ENCODE results near the gene NDST1. TPM values are rescaled to one million over a fixed set of nuclear protein-coding genes. Genes with fewer than 3 reads are reported as not detected.
A peak's percentile ranks its signal among the peaks of the same experiment; 100 is the strongest.
"Not testable (repeated sequence)": the region's sequence is repeated elsewhere in the genome, so short reads cannot be mapped to it uniquely, and the experiment has no call there.

Gene NDST1
- total and polyA plus RNA-seq, 4 donors: 45.6 to 145 (median 60.7) TPM

GRCh38 chr5:150469718-150470469 is 38.0 kb upstream of the NDST1 start:
- Histone ChIP-seq H3K27ac (ENCODE audit: low read depth in 1 of 2, low read length in 1 of 2) (no peak overlapping the region), H3K9me3 (ENCODE audit: control insufficient read depth in 4 of 4, insufficient read depth in 3 of 4, low read length in 3 of 4) (no peaks in the 10 kb centered on the region), H3K9ac (ENCODE audit: insufficient read depth in 1 of 2, low read length in 2 of 2) (no peak overlapping the region), H3K4me1 (ENCODE audit: control insufficient read depth in 5 of 5, insufficient read depth in 5 of 5, low read length in 5 of 5) (peaks cover 0 to 10% (median 0%) of the 10 kb centered on the region in 5 donors), H3K36me3 (ENCODE audit: control insufficient read depth in 4 of 4, insufficient read depth in 4 of 4, low read length in 4 of 4) (no peaks in the 10 kb centered on the region), H3K4me3 (no peak overlapping the region), H3K27me3 (ENCODE audit: control insufficient read depth in 3 of 3, insufficient read depth in 3 of 3, low read length in 2 of 3) (no peaks in the 10 kb centered on the region)
- DNase-seq (no peak), ATAC-seq (ENCODE audit: insufficient read depth, low FRiP score) (no peak)
- no peak for TF ChIP-seq CTCF (IDR thresholded peaks at IDR 0.05; ENCODE audit: control extremely low read depth, extremely low read depth)
- WGBS, 2 donors: 82 to 90% methylated on average over 6 of the region's 6 CpGs

- Histone ChIP-seq H3K27ac (ENCODE audit: low read depth in 1 of 2, low read length in 1 of 2) (no peak overlapping the region), H3K27me3 (ENCODE audit: control insufficient read depth in 3 of 3, insufficient read depth in 3 of 3, low read length in 2 of 3) (no peaks in the 10 kb centered on the region), H3K4me1 (ENCODE audit: control insufficient read depth in 5 of 5, insufficient read depth in 5 of 5, low read length in 5 of 5) (no peaks in the 10 kb centered on the region), H3K9me3 (ENCODE audit: control insufficient read depth in 4 of 4, insufficient read depth in 3 of 4, low read length in 3 of 4) (no peaks in the 10 kb centered on the region), H3K4me3 (no peak overlapping the region), H3K9ac (ENCODE audit: insufficient read depth in 1 of 2, low read length in 2 of 2) (no peak overlapping the region), H3K36me3 (ENCODE audit: control insufficient read depth in 4 of 4, insufficient read depth in 4 of 4, low read length in 4 of 4) (no peaks in the 10 kb centered on the region)
- no peak for TF ChIP-seq CTCF (IDR thresholded peaks at IDR 0.05; ENCODE audit: control extremely low read depth, extremely low read depth)
- DNase-seq (peak in 2 of 3 donors; percentile 19 to 54), ATAC-seq (ENCODE audit: insufficient read depth, low FRiP score) (peak; percentile 32)
- 85 to 90% methylated on average over 12 of the region's 12 CpGs for WGBS, 2 donors
Measured at GRCh38 chr5:150473673-150474358, 34.1 kb upstream of the NDST1 start.

DNA sequence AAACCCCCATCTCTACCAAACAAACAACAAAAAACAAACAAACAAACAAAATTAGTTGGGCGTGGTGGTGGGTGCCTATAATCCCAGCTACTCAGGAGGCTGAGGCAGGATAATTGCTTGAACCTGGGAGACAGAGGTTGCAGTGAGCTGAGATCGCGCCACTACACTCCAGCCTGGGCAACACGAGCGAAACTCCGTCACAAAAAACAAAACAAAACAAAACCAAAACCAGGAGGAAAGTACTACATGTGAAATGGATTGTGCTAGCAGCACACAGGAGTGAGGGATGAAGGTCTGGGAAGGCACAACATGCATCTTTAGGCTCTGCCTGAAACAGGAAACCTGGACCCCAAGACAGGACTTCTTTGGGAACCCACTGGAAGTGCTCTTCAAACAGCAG is 31.4 kb upstream of the NDST1 start:
- H3K4me3 ChIP-seq; ATAC-seq (ENCODE audit: insufficient read depth, low FRiP score); H3K27me3 ChIP-seq (ENCODE audit: control insufficient read depth in 3 of 3, insufficient read depth in 3 of 3, low read length in 2 of 3); H3K9me3 ChIP-seq (ENCODE audit: control insufficient read depth in 4 of 4, insufficient read depth in 3 of 4, low read length in 3 of 4); H3K4me1 ChIP-seq (ENCODE audit: control insufficient read depth in 5 of 5, insufficient read depth in 5 of 5, low read length in 5 of 5); DNase-seq; H3K36me3 ChIP-seq (ENCODE audit: control insufficient read depth in 4 of 4, insufficient read depth in 4 of 4, low read length in 4 of 4); H3K27ac ChIP-seq (ENCODE audit: low read depth in 1 of 2, low read length in 1 of 2); H3K9ac ChIP-seq (ENCODE audit: insufficient read depth in 1 of 2, low read length in 2 of 2): not testable (repeated sequence)
- 84 to 88% methylated on average over 6 of the region's 6 CpGs for WGBS, 2 donors

DNA sequence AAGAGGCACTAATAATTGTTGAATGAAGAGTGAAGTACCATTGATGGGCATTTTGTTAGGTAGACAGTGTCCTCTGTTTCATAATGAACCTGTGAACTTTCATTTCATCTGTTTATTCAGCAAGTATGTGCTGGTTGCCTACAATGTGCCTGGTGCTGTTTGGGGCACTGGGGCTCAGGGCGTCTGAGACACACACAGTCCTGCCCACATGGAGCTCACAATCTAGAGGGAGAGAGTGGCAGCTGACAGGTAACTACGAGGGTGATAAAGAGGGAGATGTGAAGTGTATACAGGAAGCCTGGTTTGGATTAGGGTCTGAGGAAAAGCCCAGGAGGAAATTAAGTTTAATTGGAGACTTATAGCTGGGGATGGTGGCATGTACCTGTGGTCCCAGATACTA is 28.5 kb upstream of the NDST1 start:
- Histone ChIP-seq H3K4me1 (ENCODE audit: control insufficient read depth in 5 of 5, insufficient read depth in 5 of 5, low read length in 5 of 5) (peaks cover 0 to 2% (median 0%) of the 10 kb centered on the region in 5 donors), H3K9ac (ENCODE audit: insufficient read depth in 1 of 2, low read length in 2 of 2) (no peak overlapping the region), H3K36me3 (ENCODE audit: control insufficient read depth in 4 of 4, insufficient read depth in 4 of 4, low read length in 4 of 4) (no peaks in the 10 kb centered on the region), H3K27ac (ENCODE audit: low read depth in 1 of 2, low read length in 1 of 2) (no peak overlapping the region), H3K27me3 (ENCODE audit: control insufficient read depth in 3 of 3, insufficient read depth in 3 of 3, low read length in 2 of 3) (no peaks in the 10 kb centered on the region), H3K4me3 (no peak overlapping the region), H3K9me3 (ENCODE audit: control insufficient read depth in 4 of 4, insufficient read depth in 3 of 4, low read length in 3 of 4) (no peaks in the 10 kb centered on the region)
- ATAC-seq (ENCODE audit: insufficient read depth, low FRiP score) (no peak), DNase-seq (no peak)
- TF ChIP-seq CTCF (IDR thresholded peaks at IDR 0.05; ENCODE audit: control extremely low read depth, extremely low read depth): no peak
- WGBS, 2 donors: 73 to 74% methylated on average over 2 of the region's 2 CpGs

All from lung (tissue), 12 donors.